Stimulated activated naive CD4-positive, alpha-beta T cell treated with Interleukin-2 at 50 U/mL for 16 hours (primary cell): ENCODE data around the gene MEIOC.
"Not testable (repeated sequence)": the region's sequence is repeated elsewhere in the genome, so short reads cannot be mapped to it uniquely, and the experiment has no call there.

Experiments
- DNase-seq: peaks from one replicate; lab custom pipeline; 2025; lab: John Stamatoyannopoulos, UW

MEIOC gene

DNA sequence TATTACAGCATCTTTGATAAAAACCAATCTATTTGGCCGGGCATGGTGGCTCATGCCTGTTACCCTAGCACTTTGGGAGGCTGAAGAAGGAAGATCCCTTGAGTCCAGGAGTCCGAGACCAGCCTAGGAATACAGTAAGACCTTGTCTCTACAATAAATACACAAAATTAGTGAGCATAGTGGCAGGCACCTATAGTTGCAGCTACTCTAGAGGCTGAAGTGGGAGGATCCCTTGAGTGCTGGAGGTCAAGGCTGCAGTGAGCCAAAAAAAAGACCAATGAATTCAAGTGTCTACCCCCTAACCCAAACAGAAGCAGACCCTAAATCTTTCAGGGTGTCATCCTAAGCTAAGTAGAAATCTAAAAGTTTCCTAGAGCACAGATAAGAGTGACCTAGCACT is 7.3 kb upstream of the MEIOC start:
- DNase-seq, result no peak

DNA sequence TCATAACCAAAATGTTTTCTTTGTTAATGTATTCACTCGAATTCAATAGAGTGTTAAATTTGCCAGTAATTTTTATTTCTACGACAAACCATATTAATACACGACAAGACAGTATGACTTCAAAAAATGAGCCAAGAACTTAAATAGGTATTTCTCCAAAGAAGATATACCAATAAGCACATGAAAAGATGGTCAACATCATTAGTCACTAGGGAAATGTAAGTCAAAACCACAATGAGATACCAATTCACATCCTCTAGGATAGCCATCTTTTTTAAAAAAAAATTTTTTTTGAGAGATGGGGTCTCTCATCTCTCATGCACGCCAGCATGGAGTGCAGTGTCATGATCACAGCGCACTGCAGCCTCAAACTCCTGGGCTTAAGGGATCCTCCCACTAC is 5.0 kb upstream of the MEIOC start:
- DNase-seq, result no peak

DNA sequence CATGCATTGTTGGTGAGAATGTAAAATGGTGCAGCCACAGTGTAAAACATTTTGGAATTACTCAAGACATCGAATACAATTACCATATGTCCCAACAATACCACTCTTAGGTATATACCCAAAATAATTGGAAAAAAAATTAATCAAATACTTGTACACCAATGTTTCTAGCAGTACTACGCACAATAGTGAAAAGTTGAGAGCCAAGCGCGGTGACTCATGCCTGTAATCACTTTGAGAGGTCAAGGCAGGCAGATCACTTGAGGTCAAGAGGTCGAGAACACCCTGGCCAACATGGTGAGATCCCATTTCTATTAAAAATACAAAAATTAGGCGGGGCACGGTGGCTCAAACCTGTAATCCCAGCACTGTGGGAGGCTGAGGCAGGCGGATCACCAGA is 3.5 kb upstream of the MEIOC start:
- no peak for DNase-seq

DNA sequence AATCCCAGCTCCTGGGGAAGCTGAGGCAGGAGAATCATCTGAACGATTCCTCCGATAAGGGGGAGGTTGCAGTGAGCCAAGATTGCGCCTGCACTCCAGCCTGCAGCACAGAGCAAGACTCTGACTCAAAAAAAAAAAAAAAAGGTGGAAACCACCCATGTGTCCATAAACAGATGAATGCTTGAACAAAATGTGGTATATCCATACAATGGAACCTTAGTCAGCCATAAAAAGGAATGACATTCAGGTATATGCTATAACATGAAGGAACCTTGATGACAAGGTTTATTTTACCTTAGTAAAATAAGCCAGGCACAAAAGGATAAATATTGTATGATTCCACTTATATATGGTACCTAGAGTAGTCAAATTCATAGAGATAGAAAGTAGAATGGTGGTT is 2.9 kb upstream of the MEIOC start:
- DNase-seq, result no peak

DNA sequence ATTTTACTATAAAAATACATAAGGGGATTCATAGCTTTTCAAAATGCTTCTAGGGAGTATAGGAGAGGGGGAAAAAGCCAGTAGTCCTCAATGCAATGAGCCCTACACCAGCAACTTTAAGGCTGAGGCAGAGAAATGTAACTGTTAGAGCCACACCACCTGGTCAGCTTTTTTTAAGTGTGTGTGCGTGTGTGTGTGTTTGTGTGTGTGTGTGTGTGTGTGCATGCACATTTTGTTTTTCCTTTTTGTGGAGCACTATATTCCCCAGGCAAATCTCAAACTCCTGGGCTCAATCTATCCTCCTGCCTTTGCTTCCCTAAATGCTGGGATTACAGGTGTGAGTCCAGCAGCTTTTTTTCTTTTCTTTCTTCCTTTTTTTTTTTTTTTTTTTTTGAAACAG is 2.3 kb upstream of the MEIOC start:
- DNase-seq, result no peak

DNA sequence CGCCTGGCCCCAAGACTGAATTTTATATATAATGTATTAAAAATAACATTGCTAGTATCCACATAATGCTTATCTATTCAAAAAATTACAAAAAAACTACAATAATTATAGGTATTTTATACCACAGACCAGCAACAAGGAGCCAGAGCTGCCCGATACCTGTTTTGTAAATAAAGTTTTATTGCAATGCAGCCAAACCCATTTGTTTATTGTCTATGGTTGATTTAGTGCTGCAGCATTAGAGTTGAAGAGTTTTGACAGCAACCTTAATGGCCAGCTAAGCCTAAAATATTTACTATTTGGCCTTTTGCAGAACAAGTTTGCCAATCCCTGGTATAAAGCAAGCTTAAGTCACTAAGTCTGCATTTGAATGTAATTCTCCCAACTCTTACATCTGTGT is 5.6 kb downstream of the MEIOC start:
- no peak for DNase-seq

DNA sequence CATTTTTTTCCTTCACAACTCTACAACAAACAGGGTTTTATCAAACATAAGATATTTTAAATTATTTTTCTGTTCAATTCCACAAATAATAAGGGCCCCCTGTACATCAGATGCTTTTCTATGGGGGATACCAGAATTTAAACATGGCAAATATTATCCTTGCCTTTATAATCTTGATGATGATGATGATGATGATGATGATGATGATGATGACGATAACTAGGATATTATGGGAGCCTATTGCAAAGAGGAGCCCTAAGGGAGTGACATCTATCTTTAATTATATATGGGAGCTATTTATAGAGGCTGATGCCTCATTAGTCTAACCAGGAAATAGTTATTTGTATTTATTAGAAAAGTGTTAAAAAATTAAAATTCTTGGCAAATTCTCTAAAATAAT is 6.8 kb downstream of the MEIOC start:
- DNase-seq, result no peak

DNA sequence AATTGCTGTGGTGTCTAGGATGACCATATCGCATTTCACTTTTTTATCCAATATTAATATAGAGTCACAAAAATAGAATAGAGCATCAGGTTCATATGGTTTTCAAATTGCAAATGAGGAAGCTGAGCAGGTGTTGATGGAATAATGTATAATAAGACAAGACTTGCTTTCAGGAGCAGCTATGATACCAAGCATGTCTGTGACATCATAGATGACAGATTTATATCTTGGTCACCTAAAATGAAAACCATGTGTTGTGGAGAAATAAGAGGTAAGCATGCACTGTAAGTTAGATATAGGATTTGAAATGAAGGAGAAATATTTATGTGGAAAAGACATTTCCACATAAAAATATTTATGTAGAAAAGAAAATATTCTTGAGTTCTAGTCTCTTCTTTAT is 8.6 kb downstream of the MEIOC start:
- DNase-seq, result no peak

DNA sequence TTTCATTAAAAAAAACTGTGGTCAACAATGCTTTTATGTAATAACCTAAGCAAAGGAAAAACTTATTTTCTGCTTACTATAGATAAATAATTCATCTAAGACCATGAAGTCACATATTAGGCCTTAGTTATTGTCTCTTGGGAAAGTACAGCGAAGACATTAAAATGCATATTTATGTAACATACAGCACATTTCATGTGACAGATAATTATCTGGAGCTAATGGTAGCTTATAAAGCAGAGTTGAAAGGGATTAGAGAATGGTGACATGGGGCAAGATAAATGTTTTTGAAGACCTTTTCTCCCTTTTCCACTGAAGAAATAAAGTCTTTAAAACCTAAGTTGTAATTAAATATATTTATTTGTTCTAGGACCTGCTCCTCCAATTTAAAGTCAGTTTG is 9.7 kb downstream of the MEIOC start:
- no peak for DNase-seq

DNA sequence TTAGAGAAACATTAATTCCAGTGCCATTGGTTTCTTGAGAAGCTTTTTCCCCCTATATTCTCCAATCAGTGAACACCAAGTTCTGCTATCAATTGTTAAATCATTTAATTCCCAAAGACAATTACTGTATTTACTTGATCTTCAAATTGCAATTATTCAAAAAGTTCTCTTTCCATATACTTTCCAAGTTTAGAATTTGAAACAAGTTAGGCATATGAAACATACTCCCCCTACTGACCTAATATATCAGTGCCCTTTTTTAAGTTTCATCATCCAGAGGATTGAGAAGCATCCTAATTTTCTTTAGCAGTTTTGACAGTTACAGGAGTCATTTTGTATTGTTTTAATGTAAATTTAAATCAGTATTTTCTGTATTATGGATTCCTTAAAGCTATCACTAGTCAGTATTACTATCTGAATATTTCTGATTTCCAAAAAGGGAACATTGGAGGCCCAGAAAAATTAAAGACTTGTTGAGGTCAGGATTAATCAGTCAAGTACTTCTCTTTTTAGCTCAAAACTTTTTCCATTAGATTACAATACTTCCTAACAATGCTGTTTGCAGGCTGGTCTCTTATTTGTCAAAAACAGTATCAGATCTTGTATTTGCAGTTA is 16.3 kb downstream of the MEIOC start:
- no peak for DNase-seq

DNA sequence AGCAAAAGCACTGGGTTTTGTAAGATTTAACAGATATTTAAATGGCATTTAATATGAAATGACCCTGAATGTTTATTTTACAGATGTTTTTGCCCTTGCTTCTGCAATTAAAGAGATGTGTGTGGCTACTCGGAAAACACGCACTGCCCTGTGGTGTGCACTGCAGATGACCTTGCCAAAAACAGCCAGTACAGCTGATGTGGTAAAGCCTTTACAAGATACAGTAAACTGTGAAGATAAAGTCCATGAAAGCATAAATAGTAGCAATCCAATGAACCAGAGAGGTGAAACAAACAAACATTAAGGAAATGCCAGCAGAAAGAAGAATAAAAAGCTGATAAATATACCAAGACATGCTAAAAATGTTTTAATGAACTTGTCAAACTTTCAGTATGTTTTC is 17.6 kb downstream of the MEIOC start:
- DNase-seq, result no peak

DNA sequence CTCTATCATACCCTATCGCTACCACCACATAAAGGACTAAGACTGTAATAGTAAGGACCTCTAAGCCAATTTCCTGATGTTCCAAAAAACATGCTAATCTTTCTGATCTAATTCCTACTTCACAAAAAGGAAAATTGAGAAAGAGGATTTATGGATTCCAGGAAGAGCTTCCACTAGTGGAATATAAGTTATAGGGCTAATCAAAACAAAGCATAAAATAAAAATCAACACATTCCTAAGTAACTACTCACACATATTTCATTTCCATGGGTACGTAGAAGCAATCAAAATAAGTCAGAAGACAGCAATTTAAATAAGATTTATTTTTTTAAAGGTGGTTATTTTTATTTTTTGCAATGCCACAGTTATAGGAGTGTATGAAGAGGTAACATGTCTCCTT is 20.9 kb downstream of the MEIOC start:
- no peak for DNase-seq

DNA sequence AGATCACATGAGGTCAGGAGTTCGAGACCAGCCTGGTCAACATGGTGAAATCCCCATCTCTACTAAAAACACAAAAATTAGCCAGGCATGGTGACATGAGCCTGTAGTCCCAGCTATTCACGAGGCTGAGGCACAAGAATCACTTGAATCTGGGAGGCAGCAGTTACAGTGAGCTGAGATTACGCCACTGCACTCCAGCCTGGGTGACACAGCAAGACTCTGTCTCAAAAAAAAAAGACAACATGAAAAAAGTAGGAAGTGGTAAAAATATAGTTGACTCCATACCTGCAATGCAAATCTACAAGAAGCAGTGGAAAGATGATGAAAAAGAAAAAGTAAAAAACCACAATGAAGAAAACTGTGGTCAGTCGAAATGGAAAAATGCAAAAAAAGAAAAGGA is 27.0 kb downstream of the MEIOC start:
- not testable (repeated sequence) for DNase-seq

DNA sequence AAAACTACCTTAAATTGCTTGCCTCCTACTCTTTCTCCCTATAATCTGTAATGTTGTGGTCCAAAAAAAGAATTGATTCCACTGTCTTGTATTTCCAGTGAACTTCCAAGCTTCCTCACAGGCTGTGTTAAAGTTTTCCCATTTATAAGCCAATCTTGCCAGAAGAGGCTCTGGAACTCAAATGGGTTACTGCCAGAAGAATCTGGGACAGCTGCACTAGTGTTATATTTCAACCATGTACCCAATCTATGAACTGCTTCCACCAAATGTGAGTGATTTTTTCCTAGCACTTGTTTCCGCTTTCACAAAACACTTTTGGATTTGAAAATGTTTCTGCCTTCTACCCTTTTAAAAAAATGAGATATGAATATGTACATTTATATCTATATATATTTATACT is 31.5 kb downstream of the MEIOC start:
- no peak for DNase-seq

DNA sequence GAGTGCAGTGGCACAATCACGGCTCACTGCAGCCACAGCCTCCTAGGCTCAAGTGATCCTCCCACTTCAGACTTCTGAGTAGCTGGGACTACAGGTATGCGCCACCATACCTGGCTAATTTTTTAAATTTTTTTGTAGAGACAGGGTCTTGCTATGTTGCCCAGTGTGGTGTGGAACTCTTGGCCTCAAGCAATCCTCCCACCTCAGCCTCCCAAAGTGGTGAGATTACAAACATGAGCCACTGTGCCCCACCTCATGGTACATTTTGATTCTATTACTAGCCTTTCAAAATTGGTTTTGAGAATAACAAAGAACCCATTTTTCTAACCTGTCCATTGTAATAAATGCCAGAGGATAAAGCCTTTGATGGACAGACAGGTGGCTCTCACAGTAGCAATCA is 31.9 kb downstream of the MEIOC start:
- DNase-seq, result no peak

DNA sequence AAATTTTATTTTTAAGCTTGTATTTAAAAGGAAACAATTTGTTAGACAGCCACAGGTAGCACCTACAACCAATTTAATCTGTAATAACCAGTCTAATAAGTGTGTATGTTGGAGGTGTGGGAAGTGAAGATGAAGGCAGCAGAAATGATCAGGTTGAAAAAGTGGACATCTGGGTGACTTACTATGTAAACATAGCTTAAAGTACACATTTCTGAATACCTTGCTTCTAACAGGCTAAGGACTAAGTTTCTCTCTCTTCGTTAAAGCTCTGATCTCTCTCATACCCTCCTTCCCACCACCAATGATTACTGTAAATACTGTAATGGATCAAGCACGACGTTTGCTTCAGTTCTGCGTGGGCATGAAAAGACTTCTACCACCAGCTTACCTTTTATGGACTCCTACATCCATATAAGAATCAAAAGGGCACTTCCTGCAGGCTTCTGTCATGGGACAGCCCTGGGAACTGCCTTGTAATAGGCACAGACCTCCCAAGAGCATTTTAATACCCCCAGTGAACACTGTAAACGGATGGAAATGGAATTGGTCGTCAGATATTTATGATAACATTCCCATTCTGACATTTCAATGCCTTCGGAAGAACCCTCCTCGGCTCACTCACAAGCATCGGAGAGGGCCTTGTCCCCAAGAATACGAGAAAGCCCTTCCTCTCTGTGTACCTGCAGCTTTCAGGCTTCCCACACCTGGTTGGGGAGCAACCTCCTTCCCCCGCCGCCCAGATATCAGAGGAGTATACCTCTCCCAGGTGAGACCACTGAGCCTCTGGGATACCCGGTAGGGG is 32.6 kb downstream of the MEIOC start:
- DNase-seq, result no peak

DNA sequence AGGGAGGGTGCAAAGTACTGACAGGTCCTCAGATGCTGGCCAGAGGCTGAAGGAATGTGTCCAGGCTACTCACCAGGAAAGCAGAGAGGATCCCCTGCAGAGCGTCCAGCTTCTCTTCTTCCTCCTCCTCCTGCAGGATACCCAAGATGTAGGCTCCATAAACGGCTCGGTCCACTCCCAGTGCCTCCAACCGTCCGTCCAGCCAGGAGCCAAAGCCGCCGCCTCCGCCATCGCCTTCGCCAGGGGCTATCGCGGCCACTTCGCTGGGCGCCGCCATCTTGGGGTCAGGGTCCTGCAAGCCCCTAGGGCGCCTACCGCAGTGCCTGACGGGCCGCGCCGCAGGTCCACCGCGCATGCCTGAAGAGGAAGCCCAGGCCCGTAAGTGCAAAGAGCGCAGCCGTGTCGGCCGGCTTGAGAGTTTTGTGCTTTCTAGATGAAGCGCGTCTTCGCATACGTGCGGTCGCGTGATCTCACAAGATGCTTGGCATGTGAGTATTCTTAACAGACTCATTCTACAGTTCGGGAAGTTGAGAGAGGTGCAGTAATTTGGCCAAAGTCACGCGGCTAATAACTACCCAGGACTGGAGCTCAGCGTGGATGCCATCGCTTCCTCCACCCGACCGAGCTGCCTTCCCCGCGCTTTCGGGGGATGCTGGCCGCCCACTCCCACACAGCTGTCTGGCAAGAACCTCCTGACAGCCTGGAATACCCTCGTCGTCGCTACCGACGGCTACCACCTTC is 33.4 kb downstream of the MEIOC start, which contains the start of gene CCDC43:
Gene CCDC43, minus strand, starts transcription at position 300 of the 741 bp plus-strand sequence. Its CDS starts 23 bp downstream, at position 277.
- peak; percentile 90 for DNase-seq

DNA sequence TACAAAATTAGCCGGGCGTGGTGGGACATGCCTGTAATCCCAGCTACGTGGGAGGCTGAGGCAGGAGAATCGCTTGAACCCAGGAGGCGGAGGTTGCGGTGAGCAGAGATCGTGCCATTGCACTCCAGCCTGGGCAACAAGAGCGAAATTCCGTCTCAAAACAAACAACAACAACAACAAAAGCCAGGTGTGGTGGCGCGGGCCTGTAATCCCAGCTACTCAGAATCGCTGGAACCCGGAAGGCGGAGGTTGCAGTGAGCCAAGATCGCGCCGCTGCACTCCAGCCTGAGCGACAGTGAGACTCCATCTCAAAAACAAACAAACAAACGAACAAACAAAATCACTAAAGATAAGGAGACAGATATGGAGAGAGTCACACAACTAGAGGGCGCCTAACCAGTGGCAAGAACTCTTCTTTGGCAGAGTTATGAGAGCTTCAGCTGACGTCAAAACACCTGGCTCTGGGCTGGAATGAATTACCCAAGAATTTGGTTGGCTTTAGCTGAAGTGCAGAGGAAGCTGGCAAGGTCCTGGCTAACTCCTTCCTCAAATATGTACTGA is 34.6 kb downstream of the MEIOC start:
- not testable (repeated sequence) for DNase-seq

DNA sequence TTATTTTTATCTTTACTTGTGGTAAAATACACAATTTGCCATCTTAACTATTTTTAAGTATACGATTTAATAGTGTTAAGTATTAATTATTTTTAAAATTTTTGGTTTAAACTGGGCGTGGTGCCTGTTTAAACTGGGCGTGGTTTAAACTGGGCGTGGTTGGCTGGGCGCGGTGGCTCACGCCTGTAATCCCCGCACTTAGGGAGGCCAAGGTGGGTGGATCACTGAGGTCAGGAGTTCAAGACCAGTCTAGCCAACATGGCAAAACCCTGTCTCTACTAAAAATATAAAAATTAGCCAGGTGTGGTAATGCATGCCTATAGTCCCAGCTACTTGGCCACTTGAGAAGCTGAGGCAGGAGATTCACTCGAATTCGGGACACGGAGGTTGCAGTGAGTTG is 37.3 kb downstream of the MEIOC start:
- no peak for DNase-seq

DNA sequence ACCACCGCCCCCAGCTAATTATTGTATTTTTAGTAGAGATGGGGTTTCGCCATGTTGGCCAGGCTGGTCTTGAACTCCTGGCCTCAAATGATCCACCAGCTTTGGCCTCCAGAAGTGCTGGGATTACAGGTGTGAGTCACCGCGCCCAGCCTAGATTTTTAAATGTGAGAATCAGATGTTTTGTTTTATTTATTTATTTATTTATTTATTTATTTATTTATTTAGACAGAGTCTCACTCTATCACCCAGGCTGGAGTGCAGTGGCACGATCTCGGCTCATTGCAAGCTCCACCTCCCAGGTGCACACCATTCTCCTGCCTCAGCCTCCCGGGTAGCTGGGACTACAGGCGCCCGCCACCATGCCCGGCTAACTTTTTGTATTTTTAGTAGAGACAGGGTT is 44.0 kb downstream of the MEIOC start:
- DNase-seq, result not testable (repeated sequence)

DNA sequence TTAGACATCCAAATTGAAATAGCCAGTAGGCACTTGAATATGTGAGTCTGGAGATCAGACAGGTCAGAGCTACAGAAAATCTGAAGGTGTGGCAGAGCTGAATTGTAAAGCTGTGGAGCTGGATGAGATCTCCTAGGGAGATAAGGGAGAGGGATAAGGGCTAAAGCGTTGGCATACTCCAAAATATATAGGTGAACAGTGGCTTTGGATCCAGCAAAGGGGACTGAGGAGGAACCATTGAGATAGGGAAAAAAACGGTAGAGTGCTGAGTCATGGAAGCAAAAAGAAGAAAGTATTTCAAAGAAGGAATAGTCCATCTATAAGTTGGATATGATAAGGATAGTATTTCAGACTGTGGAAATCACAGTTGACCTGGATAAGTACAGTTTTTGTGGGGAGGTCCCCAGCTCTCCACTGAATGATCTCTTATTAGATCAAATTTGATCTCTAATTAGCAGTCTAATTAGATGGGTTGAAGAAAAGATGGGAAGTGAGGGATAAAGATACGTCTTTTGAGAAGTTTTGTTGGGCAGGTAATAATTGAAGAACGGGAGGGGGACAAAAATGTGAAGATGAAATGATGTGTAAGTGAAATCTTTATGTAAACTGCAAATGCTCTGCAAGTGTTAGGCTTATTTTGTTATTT is 51.6 kb downstream of the MEIOC start:
- DNase-seq, result no peak
